Activated CD4-positive, CD25-positive, alpha-beta regulatory T cell (primary cell): Measurements from ENCODE around the gene ACO2.
"Not testable (repeated sequence)": the region's sequence is repeated elsewhere in the genome, so short reads cannot be mapped to it uniquely, and the experiment has no call there.

ENCODE experiments used
- DNase-seq, 4 experiments: peaks; one replicate each; lab custom pipeline; 2025; lab: John Stamatoyannopoulos, UW

ACO2 gene

GRCh38 chr22:41540365-41540764 lies 71.4 kb downstream of the ACO2 start:
- DNase-seq = no peak

- DNase-seq = no peak
Observed at GRCh38 chr22:41541484-41541883, 72.6 kb downstream of the ACO2 start.

DNA sequence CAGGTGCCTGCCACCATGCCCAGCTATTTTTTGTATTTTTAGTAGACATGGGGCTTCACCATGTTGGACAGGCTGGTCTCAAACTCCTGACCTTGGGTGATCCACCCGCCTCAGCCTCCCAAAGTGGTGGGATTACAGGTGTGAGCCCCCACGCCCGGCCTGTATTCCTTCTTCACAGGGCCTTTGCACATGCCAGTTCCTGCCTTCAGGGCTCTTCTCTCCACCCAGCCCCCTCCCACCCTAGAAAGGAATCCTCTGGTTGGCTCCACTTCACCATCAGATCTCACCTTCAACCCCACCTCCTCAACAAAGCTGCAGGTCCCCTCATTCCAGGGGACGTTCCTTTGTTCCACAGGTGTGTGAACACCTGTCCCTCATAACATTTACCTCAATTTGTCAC lies 73.3 kb downstream of the ACO2 start:
- no peak for DNase-seq

- DNase-seq = peak; percentile 86 to 93 (median 90)
Observed at GRCh38 chr22:41543854-41544670, 75.1 kb downstream of the ACO2 start, which contains the start of gene POLR3H. Gene POLR3H (minus strand): TSS chr22:41544470. CDS start chr22:41544101, 369 bp downstream.

GRCh38 chr22:41544671-41545476 lies 76.0 kb downstream of the ACO2 start:
- no peak for DNase-seq

- no peak for DNase-seq
Observed at GRCh38 chr22:41548830-41549211, 79.9 kb downstream of the ACO2 start.

- DNase-seq = no peak
Observed at GRCh38 chr22:41550952-41551491, 82.1 kb downstream of the ACO2 start.

GRCh38 chr22:41551877-41552582 lies 83.1 kb downstream of the ACO2 start:
- no peak for DNase-seq

- no peak for DNase-seq
Observed at GRCh38 chr22:41555325-41555982, 86.5 kb downstream of the ACO2 start.

- DNase-seq = no peak
Observed at GRCh38 chr22:41556561-41556960, 87.6 kb downstream of the ACO2 start.

- no peak for DNase-seq
Observed at GRCh38 chr22:41557401-41558240, 88.7 kb downstream of the ACO2 start.

GRCh38 chr22:41558241-41558630 lies 89.3 kb downstream of the ACO2 start:
- DNase-seq = not testable (repeated sequence)

DNA sequence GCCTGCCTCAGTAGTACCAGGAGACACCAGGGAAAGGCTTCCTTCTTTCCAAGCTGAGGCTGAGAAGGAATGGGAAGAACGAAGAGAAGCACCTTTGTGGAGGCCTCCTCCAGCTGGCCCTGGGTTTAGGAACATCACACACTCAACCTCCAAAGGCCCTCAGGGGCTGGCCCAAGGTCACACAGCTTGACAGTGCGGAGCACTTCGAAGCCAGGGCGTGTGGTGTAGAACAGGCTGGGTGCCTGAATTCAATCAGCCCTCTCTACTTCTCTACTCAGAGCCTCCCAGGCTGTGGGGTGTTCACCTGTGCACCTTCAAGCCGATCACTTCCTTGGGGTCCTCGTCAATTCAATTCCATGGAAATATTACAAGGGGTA lies 91.2 kb downstream of the ACO2 start:
- DNase-seq = no peak

DNA sequence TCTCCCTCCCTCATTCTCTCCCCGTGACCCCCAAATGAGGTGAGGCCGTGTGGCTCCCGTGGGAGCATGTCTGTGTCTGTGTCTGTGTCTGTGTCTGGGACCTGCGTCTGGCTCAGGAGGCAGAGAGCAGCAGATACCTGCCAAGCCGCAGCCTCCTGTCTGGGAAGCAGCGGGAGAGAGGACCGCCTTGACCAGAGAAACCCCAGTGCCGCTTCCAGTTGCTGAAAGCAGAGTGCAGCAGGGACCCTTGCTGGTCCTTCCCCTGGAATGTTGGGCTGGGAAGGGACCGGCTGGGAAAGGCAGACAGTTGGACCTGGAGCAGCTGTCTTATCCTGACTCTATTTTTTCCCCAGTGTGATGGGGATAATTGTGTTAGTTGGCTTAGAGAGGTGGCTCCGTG lies 92.4 kb downstream of the ACO2 start:
- no peak for DNase-seq

- DNase-seq = no peak
Observed at GRCh38 chr22:41561788-41562187, 92.9 kb downstream of the ACO2 start.

DNA sequence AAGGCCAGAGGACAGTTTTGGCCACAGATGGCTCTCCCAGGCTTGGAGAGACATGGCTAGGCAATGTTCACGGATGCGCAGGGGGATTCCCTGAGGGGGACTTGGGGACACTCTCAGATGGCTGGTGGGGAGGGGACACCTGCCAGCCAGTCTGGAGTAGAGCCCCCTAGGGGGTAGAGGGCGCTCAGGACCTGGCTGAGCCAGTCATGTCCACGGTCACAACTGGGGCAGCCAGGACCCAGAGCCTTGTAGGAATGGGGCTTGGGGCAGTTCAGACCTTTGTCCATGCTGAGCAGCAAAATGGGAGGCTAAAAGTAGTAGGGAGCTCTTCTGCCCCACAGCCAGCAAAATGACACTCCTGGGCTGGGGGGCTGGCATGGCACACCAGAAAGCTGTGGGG lies 93.5 kb downstream of the ACO2 start:
- DNase-seq = no peak

GRCh38 chr22:41563051-41563711 lies 94.3 kb downstream of the ACO2 start:
- no peak for DNase-seq

GRCh38 chr22:41564563-41564962 lies 95.6 kb downstream of the ACO2 start:
- DNase-seq = no peak

- no peak for DNase-seq
Observed at GRCh38 chr22:41565403-41566054, 96.6 kb downstream of the ACO2 start.

- no peak for DNase-seq
Observed at GRCh38 chr22:41567512-41567768, 98.5 kb downstream of the ACO2 start.
